Neutrophil (primary cell): ENCODE data around the gene SOD3.

Source experiments
- H3K27ac ChIP-seq: fragments of 200-600 bp; sonication (generic); 2 replicates; pipeline ENCODE4 v1.5.1; 2016; ENCODE audit warnings: mild to moderate bottlenecking, moderate library complexity
- H3K27me3 ChIP-seq: fragments of 200-600 bp; sonication (generic); 2 replicates; pipeline ENCODE4 v1.6.0; 2016; ENCODE audit warnings: mild to moderate bottlenecking
- H3K36me3 ChIP-seq: fragments of 200-600 bp; sonication (generic); 2 replicates; pipeline ENCODE4 v1.5.1; 2017
- H3K4me1 ChIP-seq, 2 experiments: fragments of 200-600 bp in 1 of 2; sonication (generic) in 1 of 2; 1 replicate in 1 of 2; 2 replicates in 1 of 2; pipeline versions ENCODE4 v1.5.1 to v1.6.1; 2013 to 2016; ENCODE audit warnings: low read depth in 1 of 2, low read length in 1 of 2, mild to moderate bottlenecking in 1 of 2, moderate library complexity in 1 of 2; ENCODE audit not compliant: control insufficient read depth in 1 of 2, insufficient read depth in 1 of 2
- H3K4me3 ChIP-seq, 2 experiments: fragments of 200-600 bp in 1 of 2; sonication (generic) in 1 of 2; 1 replicate in 1 of 2; 2 replicates in 1 of 2; pipeline ENCODE4 v1.5.1; 2013 to 2016; ENCODE audit warnings: low read depth in 1 of 2, low read length in 1 of 2, mild to moderate bottlenecking in 1 of 2, moderate library complexity in 1 of 2
- H3K9me3 ChIP-seq: fragments of 200-600 bp; sonication (generic); 2 replicates; pipeline ENCODE4 v1.5.1; 2016
- TF ChIP-seq, protein P1 (sequence below): fragments of 200-600 bp; sonication (generic); IDR thresholded peaks from 2 replicates; pipeline ENCODE4 v1.5.1; 2016; ENCODE audit warnings: antibody characterized with exemption

SOD3 gene

GRCh38 chr4:24751926-24752539, 43.3 kb upstream of the SOD3 start:
- H3K9me3 ChIP-seq, result no peaks in the 10 kb centered on the region
- no peak overlapping the region for H3K27ac ChIP-seq
- H3K4me3 ChIP-seq, result no peak overlapping the region
- no peaks in the 10 kb centered on the region for H3K27me3 ChIP-seq
- TF ChIP-seq, protein P1, sequence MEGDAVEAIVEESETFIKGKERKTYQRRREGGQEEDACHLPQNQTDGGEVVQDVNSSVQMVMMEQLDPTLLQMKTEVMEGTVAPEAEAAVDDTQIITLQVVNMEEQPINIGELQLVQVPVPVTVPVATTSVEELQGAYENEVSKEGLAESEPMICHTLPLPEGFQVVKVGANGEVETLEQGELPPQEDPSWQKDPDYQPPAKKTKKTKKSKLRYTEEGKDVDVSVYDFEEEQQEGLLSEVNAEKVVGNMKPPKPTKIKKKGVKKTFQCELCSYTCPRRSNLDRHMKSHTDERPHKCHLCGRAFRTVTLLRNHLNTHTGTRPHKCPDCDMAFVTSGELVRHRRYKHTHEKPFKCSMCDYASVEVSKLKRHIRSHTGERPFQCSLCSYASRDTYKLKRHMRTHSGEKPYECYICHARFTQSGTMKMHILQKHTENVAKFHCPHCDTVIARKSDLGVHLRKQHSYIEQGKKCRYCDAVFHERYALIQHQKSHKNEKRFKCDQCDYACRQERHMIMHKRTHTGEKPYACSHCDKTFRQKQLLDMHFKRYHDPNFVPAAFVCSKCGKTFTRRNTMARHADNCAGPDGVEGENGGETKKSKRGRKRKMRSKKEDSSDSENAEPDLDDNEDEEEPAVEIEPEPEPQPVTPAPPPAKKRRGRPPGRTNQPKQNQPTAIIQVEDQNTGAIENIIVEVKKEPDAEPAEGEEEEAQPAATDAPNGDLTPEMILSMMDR, result no peak
- H3K4me1 ChIP-seq, result no peaks in the 10 kb centered on the region
- H3K36me3 ChIP-seq, result no peaks in the 10 kb centered on the region

DNA sequence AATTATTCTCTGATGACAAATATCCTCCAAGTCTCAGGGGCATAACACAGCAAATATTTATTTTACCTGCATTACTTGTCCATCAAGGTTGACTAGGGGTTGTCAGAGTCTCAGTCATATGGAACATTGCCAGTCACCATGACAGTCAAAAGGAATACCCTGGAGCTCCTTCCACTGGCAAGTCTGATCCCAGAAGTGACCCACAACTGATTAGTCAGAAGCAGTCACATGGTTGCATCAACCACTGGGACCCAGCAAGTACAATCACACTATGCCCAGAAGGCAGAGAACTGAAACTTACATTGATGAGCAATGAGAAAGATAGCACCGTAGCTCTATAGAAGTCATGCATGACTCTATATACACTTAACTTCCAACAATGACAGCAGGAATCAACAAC, 41.9 kb upstream of the SOD3 start:
- Histone ChIP-seq H3K4me1 (no peaks in the 10 kb centered on the region), H3K27ac (no peak overlapping the region), H3K27me3 (no peaks in the 10 kb centered on the region), H3K4me3 (no peak overlapping the region), H3K9me3 (no peaks in the 10 kb centered on the region), H3K36me3 (no peaks in the 10 kb centered on the region)
- TF ChIP-seq, protein P1, result no peak

- Histone ChIP-seq H3K27me3 (no peaks in the 10 kb centered on the region), H3K9me3 (no peaks in the 10 kb centered on the region), H3K4me1 (no peaks in the 10 kb centered on the region), H3K27ac (no peak overlapping the region), H3K4me3 (no peak overlapping the region), H3K36me3 (no peaks in the 10 kb centered on the region)
- TF ChIP-seq, protein P1, result no peak
Observed at GRCh38 chr4:24754571-24754970, 40.8 kb upstream of the SOD3 start.

GRCh38 chr4:24763631-24764297, 31.6 kb upstream of the SOD3 start:
- TF ChIP-seq, protein P1, result no peak
- Histone ChIP-seq H3K27ac (no peak overlapping the region), H3K27me3 (no peaks in the 10 kb centered on the region), H3K9me3 (no peaks in the 10 kb centered on the region), H3K4me3 (no peak overlapping the region), H3K4me1 (no peaks in the 10 kb centered on the region), H3K36me3 (no peaks in the 10 kb centered on the region)

DNA sequence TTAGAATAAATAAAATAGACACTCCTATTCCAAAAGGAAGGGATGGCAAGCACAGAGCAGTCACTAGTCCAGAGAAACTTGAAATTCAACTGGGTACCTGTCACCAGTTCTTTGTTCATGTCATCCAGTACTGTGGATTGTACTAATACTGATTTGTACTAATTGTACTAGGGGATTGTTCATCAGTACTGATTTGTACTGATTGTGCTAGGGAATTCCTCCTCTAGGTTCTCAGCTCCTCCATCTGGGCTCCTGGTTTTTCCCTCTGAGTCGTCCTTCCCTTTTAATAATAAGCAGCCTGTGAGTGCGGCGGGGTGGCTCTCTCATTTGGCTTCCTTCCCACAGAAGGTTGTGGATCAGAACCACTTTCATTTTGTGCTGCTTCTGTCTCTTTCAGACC, 31.0 kb upstream of the SOD3 start:
- Histone ChIP-seq H3K27me3 (no peaks in the 10 kb centered on the region), H3K27ac (no peak overlapping the region), H3K36me3 (no peaks in the 10 kb centered on the region), H3K4me3 (no peak overlapping the region), H3K4me1 (no peaks in the 10 kb centered on the region), H3K9me3 (no peaks in the 10 kb centered on the region)
- TF ChIP-seq, protein P1, result no peak
